ENCODE measurements around the gene CACNA2D4.

DNA sequence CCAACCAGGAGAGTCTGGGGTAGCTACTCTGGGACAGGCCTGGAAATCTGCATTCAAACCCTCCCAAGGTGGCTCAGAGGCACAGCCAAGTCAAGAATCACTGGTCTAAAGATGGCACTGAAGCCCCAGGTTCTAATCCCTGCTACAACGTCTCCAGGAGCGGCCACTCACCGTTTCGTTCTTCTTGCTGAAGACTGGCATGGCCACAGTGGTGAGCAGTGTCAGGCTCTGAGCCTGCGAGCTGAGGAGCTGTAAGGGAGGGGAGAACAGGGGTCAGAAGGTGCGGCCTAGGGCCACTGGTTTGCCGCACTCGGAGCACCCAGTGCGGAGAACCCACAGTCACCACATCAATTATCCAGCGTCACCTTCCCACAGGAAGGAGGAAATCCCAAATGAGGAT, 38.8 kb downstream of the CACNA2D4 start:
- TF ChIP-seq, protein P1, sequence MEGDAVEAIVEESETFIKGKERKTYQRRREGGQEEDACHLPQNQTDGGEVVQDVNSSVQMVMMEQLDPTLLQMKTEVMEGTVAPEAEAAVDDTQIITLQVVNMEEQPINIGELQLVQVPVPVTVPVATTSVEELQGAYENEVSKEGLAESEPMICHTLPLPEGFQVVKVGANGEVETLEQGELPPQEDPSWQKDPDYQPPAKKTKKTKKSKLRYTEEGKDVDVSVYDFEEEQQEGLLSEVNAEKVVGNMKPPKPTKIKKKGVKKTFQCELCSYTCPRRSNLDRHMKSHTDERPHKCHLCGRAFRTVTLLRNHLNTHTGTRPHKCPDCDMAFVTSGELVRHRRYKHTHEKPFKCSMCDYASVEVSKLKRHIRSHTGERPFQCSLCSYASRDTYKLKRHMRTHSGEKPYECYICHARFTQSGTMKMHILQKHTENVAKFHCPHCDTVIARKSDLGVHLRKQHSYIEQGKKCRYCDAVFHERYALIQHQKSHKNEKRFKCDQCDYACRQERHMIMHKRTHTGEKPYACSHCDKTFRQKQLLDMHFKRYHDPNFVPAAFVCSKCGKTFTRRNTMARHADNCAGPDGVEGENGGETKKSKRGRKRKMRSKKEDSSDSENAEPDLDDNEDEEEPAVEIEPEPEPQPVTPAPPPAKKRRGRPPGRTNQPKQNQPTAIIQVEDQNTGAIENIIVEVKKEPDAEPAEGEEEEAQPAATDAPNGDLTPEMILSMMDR (IDR thresholded peaks at IDR 0.05; ENCODE audit: low read length) = no peak
- TF ChIP-seq EZH2 (optimal IDR thresholded peaks at IDR 0.05; ENCODE audit: low read depth, low read length) (no peak), EZH2phosphoT487 (IDR thresholded peaks at IDR 0.05; ENCODE audit: low read length) (no peak)
